ENCODE measurements around the gene KRTAP1-5.
"Not testable (repeated sequence)": the region's sequence is repeated elsewhere in the genome, so short reads cannot be mapped to it uniquely, and the experiment has no call there.

KRTAP1-5 gene

DNA sequence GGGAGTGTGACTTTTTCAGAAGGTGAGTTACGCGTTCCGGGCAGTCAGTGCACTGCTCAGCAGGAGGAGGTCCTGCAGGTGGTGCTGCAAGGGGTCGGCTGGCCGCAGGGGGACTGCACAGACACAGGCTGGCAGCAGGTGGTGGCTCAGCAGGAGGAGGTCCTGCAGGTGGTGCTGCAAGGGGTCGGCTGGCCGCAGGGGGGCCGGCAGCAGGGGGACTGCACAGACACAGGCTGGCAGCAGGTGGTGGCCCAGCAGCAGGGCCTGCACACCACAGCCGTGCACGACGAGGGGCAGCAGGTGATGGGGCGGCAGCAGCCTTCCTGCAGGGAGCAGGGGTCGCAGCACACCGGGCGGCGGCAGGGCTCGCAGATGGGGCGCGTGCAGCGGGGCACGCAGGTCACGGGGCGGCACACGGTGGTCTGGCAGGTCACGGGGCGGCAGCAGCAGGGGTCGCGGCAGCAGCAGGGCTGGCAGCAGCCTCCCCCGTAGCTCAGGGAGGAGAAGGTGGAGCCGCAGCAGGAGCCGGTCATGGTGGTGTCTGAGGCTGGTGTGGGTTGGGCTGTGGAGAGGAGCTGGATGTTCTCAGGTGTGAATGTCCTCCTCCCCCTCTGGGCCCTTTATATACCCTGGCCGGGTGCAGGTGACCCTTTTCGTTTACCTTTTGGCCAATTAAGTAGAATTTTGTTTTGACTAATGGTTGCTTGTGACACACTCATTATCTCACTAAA lies 19.9 kb upstream of the KRTAP1-5 start, which contains the start of gene KRTAP2-1:
Gene KRTAP2-1, minus strand, starts transcription at position 582 of the 731 bp plus-strand sequence. Its CDS starts 49 bp downstream, at position 533.
- not testable (repeated sequence) for DNase-seq

DNA sequence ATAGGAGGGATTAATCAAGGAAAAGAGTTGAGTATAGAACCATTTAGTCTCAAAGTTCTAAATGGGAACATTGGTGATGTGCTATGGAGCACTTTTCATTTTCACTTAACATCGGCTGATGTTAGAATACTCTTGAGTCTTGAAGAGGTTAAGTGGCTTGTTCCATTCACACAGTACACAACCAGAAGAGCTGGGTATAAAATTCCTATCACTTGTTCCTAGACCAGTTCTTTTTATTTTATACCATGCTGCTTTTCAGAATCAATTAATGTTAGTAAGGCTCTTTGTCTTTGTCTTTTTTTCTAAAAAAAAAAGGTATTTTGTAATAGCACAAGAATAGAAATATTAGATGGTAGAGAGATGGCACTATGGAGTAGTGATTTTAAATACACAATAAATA lies 15.9 kb upstream of the KRTAP1-5 start:
- no peak for DNase-seq

DNA sequence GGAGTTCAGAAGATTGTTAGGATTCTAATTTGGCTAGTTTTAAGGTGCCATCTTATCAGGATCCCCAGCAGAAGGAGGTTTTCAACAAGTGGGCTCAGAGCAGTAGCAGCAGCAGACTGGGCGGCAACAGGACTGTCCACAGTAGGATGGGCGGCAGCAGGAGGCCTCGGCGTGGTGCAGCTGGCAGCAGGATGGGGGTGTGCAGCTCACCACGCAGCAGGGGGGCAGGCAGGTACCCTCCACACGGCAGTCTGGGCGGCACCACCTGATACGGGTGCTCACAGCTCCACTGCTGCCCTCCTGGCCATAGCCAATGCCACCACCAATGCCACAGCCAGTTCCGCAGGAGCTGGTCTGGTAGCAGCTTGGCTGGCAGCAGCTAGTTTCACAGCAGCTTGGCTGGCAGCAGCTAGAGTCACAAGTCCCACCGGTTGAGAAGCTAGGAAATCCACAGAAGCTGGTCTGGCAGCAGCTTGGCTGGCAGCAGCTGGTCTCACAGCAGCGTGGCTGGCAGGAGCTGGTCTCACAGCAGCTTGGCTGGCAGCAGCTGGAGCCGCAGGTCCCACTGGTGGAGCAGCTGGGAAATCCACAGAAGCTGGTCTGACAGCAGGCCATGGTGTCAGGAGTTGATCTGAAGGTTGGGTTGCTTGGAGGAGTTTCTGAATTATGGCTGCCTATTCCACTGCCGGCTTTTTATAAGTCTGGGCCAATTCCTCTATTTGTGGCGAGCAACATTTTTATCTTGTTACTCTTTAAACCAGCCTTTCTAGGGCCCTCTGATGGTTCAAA lies 14.0 kb upstream of the KRTAP1-5 start, which contains the start of gene KRTAP1-1:
Gene KRTAP1-1, minus strand, starts transcription at position 668 of the 789 bp plus-strand sequence. Its CDS starts 53 bp downstream, at position 615.
- not testable (repeated sequence) for DNase-seq

DNA sequence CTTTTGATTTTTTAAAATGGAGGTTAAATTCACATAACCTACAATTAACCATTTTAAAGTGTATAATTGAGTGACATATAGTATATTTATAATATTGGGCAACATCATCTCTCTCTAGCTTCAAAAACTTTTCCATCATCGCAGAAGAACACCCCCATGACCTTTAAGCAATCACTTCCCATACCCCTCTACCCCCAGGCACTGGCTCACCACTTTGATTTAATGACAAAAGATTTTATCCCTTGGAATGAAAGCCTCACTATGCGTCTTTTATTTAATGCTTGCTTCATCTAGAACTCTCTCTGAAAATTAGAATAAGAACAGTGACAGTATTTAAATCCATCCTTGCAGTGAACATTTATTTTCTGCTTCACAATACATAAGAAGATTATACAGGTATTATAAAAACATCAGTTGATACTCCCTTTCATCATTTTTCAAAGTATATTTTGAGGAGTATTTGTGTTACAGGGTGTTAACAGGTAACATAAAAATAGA lies 10.9 kb upstream of the KRTAP1-5 start:
- DNase-seq: no peak

DNA sequence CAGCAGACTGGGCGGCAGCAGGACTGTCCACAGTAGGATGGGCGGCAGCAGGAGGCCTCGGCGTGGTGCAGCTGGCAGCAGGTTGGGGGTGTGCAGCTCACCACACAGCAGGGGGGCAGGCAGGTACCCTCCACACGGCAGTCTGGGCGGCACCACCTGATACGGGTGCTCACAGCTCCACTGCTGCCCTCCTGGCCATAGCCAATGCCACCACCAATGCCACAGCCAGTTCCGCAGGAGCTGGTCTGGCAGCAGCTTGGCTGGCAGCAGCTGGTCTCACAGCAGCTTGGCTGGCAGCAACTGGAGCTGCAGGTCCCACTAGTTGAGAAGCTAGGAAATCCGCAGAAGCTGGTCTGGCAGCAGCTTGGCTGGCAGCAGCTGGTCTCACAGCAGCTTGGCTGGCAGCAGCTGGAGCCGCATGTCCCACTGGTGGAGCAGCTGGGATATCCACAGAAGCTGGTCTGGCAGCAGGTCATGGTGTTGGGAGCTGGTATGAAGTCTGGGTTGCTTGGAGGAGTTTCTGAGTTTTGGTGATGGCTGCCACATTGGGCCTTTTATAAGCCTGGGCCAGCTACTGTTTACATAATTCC lies 7.4 kb upstream of the KRTAP1-5 start, which contains the start of gene KRTAP1-3:
Gene KRTAP1-3, minus strand, starts transcription at position 529 of the 590 bp plus-strand sequence. Its CDS starts 53 bp downstream, at position 476.
- DNase-seq: not testable (repeated sequence)

GRCh38 chr17:41029633-41030245 lies 2.7 kb upstream of the KRTAP1-5 start, which contains the start of gene KRTAP1-4:
KRTAP1-4 (minus strand) TSS chr17:41030195; CDS start chr17:41030078, 117 bp downstream.
- DNase-seq: no peak

GRCh38 chr17:41024697-41025096 lies 2.3 kb downstream of the KRTAP1-5 start:
- no peak for DNase-seq

- DNase-seq: no peak
Observed at GRCh38 chr17:41020336-41020735, 6.7 kb downstream of the KRTAP1-5 start.

DNA sequence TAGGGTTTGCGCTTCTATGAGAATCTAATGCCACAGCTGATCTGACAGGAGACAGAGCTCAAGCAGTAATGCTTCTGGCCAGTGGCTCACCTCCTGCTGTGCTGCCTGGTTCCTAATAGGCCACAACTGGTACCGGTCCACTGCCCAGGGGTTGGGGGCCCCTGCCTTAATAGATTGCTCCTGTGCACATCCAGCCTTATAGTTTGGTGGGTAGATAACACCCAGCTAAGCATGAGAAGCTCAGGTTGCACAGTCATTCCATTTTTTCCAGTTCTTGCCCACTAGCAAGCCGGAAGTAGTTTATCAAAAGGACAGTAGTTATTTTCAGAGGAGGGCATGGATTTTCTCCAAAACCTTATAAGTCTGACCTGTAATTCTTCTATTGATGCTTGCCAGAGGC lies 7.6 kb downstream of the KRTAP1-5 start:
- no peak for DNase-seq

DNA sequence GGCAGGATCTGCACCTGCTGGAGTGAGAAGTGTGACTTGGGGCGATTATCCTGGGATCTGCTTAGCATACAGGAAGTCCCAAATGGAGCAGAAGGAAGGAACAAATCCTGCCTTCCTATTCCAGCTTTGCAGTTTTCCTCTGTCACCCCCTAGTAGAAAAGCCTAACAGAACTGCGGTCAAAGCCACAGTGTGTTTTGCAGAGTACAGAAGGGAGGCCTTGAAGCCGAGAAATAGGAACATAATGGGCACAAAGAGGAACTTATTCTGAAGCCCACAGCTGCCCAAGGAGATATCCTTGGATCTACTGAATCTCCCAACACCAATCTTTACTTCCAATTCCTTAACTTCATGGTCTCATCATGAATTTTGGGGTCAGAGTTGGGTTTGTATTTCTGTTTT lies 8.5 kb downstream of the KRTAP1-5 start:
- DNase-seq: no peak

DNA sequence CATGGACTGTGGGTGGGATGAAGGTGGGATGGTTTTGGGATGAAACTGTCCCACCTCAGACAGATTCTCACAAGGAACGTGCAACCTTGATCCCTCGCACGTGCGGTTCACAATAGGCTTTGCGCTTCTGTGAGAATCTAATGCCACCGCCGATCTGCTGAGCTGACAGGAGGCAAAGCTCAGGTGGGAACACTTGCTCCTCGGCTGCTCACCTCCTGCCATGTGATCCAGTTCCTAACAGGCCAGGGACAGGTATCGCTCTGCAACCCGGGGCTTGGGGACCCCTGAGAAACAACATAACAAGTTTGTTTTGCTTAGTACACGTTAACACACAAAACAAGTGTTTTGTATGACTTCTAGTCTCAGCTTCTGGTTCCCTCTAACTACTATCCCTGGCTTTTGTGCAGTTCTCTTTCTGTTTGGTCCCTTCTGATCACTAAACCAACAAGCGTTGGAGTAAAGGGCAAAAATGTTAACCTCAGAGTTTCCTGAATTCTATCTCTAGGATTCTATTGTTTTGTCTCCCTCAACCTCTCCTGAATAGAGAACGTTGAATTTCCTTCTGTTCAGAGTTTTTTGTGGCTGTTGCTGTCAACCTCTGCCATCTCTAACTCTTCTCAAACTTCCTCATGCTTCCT lies 10.3 kb downstream of the KRTAP1-5 start:
- DNase-seq: no peak

GRCh38 chr17:41015454-41015853 lies 11.6 kb downstream of the KRTAP1-5 start:
- no peak for DNase-seq

- no peak for DNase-seq
Observed at GRCh38 chr17:41013606-41014005, 13.4 kb downstream of the KRTAP1-5 start.

DNA sequence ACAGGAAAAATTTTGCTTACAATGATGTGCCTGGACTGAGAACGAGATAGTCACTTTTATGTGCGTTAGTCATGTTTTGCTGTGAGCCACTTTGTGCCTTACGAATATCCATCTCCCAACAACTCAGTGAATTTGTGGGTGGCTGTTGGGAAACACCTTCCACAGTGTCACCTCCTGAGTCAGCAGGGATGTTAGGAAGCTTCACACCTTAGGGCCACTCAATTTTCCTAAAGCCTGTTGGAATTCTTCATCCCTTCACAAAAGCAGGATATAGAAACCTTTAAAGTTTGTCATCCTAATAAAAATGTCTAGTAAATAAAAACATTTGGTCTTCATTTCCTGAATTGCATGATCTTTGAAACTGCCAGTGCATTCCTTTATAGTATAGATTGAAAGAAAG lies 13.8 kb downstream of the KRTAP1-5 start:
- no peak for DNase-seq

DNA sequence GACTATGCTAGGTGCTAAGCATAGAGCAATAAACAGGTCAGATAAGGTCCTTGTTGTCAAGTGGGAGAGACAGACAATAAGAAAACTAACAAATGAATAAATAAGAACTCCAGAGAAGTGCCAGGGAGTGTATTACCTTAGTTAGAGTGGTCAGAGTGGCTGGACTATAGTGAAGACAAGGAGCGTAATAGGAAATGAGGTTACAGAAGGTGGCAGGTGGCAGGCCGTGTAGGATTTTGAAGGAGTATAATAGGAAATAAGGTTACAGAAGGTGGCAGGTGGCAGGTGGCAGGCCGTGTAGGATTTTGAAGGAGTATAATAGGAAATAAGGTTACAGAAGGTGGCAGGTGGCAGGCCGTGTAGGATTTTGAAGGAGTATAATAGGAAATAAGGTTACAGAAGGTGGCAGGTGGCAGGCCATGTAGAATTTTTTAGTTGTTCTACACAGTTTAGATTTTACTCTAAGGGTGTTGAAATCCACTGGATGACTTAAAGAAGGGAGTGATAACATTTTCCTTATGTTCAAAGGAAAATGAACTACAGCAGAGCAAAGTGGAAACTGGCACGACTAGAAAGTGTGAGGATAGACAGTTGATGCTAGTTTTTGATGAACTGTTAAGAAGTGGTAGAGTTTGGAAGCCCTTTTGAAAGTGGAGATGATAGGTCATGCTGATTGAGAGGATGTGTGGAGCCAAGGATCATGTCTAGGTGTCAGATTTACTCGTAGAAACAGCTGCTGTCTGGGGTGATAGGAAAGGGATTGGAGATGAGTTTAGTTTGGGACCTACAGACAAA lies 14.5 kb downstream of the KRTAP1-5 start:
- DNase-seq: no peak

DNA sequence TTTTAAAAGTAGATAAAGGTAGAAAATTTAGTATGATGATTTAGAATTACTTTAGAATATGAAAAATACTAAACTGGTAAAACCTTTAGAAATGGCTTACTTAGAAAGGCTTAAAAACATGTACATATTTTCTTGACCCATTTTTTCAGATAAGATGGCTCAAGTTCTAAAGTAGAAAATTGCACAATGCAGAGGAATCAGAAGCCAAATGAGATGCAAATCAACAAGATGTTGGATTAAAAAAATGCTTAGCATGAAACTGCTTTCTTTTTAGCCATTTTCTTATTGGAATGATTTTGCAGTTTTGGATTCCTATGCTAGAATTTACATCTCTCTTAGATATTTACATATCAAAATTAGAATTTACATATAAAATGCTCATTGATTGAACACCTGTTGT lies 16.6 kb downstream of the KRTAP1-5 start:
- DNase-seq: no peak

DNA sequence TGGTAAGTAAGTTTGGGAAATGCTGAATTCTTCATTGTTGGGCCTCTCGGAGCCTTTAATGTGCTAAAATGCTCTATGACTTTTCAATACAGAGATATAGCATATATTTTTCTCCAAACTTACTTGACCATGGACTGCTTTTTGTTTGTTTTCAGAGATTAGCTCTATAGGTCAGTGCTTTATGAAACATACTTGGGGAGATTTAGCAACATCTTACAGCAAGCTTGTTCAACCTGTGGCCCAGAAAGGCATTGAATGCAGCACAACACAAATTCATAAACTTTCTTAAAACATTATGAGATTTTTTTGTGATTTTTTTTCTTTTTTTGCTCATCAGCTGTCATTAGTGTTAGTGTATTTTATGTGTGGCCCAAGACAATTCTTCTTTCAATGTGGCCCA lies 17.1 kb downstream of the KRTAP1-5 start:
- DNase-seq: no peak

- no peak for DNase-seq
Observed at GRCh38 chr17:41009301-41009760, 17.7 kb downstream of the KRTAP1-5 start.

DNA sequence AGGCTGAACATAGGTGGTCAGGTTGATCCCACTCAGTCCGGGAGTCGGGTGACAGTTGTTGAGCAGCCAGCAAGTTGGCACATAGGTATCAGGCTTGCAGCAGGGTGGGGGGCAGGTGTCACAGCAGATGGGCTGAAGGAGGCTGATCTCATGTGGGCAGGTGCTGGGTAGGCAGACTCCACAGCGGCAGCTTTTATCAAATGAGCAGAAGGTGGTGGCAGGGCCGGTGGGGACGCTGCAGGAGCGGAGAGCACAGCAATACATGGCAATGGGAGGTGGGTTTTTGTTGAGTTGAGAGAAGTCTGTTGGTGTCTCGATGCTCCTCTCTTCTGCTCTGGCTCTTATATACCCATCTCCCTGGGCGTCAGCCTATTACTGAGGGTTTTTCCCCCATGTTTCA lies 18.2 kb downstream of the KRTAP1-5 start, which contains the start of gene KRTAP3-1:
Gene KRTAP3-1, minus strand, starts transcription at position 318 of the 400 bp plus-strand sequence. Its CDS starts 54 bp downstream, at position 264.
- no peak for DNase-seq

GRCh38 chr17:41004397-41004796 lies 22.6 kb downstream of the KRTAP1-5 start:
- no peak for DNase-seq

GRCh38 chr17:41003926-41004325 lies 23.1 kb downstream of the KRTAP1-5 start:
- DNase-seq: no peak
